ENCODE results near the gene NBEAL1. TPM values are rescaled to one million over a fixed set of nuclear protein-coding genes. Genes with fewer than 3 reads are reported as not detected.

Gene NBEAL1
- total and polyA plus RNA-seq, 2 experiments from 2014 or later = 13.3 to 21.8 TPM

GRCh38 chr2:203042178-203042577 is 27.5 kb downstream of the NBEAL1 start (continued):
- TF ChIP-seq ETS1 (IDR thresholded peaks at IDR 0.05) (no peak), STAT1 (IDR thresholded peaks at IDR 0.05; ENCODE audit: unreplicated experiment) (no peak), ZNF462 (CRISPR knock-in tag; IDR thresholded peaks at IDR 0.05) (no peak), CTCF (conservative IDR thresholded peaks at IDR 0.05; ENCODE audit: low read depth in 2 of 2) (no peak), ZNF114 (CRISPR knock-in tag; IDR thresholded peaks at IDR 0.05) (no peak)

- no peaks in the 10 kb centered on the region for H3K79me2 ChIP-seq (replicated peaks; ENCODE audit: insufficient read depth)
- Mint-ChIP-seq H3K27ac (no peak overlapping the region), H3K4me3 (no peak overlapping the region), H3K4me1 (peaks cover 6% of the 10 kb centered on the region), H3K27me3 (ENCODE audit: insufficient read depth, low read depth, poor library complexity) (peaks cover 3% of the 10 kb centered on the region), H3K36me3 (ENCODE audit: low read depth) (peaks cover 10% of the 10 kb centered on the region; the same call in 2 of the 3 replicates), H3K9me3 (no peaks in the 10 kb centered on the region)
- H2AFZ ChIP-seq = no peak overlapping the region
- no peaks in the 10 kb centered on the region for H3K4me1 ChIP-seq (ENCODE audit: insufficient read depth)
- 0 out of 2 replicates have a peak, but pooled peaks cover 2% of the 10 kb centered on the region for H3K9me2 ChIP-seq (ENCODE audit: insufficient read depth)
- H3K27ac ChIP-seq (ENCODE audit: low read depth) = no peak overlapping the region
- H4K20me1 ChIP-seq (replicated peaks; ENCODE audit: insufficient read depth) = no peaks in the 10 kb centered on the region
- DNase-seq (ENCODE audit: low spot score) (no peak), ATAC-seq (no peak)
- H3K4me3 ChIP-seq = no peak overlapping the region
- H3K27me3 ChIP-seq (ENCODE audit: insufficient read depth) = no peaks in the 10 kb centered on the region
- H3F3A ChIP-seq (replicated peaks; ENCODE audit: low read depth) = no peaks in the 10 kb centered on the region
- H3K4me2 ChIP-seq = no peak overlapping the region
- H3K36me3 ChIP-seq (ENCODE audit: insufficient read depth) = no peaks in the 10 kb centered on the region
- no peak for TF ChIP-seq STAT1 (IDR thresholded peaks at IDR 0.05; ENCODE audit: unreplicated experiment)
- no peak for TF ChIP-seq JUNB (IDR thresholded peaks at IDR 0.05; ENCODE audit: unreplicated experiment)
- TF ChIP-seq CTCF (conservative IDR thresholded peaks at IDR 0.05; ENCODE audit: low read depth in 2 of 2) = no peak
Observed at GRCh38 chr2:203043226-203043625, 28.6 kb downstream of the NBEAL1 start.

All from GM23338 (cell line).